Measurements from ENCODE around the gene SORCS1. TPM values are rescaled to one million over a fixed set of nuclear protein-coding genes. Genes with fewer than 3 reads are reported as not detected.

The SORCS1 gene
- total and polyA plus RNA-seq, 2 experiments from 2014 or later, result 2.9 to 8.9 TPM

DNA sequence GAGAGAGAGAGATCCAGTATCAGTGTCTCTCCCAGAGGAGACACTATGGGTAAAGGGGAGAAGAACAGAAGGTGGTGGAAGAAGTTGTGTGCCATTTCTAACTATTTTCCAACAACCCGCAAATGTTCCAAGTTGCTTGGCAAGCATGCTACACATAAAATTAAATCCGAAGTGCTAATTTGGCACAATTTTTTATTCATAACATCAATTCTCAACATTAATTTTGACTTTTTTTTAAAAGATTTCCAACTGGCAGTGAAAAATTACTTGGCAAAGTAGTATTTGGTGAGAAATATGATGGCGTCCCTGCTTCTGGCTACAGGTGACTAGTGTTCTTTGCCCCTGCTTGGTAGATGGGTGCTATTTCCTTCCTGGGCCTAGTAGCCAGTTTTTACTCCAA lies 622.0 kb downstream of the SORCS1 start:
- no peaks in the 10 kb centered on the region for H3K4me1 ChIP-seq (ENCODE audit: insufficient read depth)
- H4K20me1 ChIP-seq (replicated peaks; ENCODE audit: insufficient read depth), result peaks cover 3% of the 10 kb centered on the region; the same call in 1 of the 2 replicates
- Mint-ChIP-seq H3K4me3 (no peak overlapping the region), H3K27me3 (ENCODE audit: insufficient read depth, low read depth, poor library complexity) (peaks cover 28% of the 10 kb centered on the region), H3K9me3 (no peaks in the 10 kb centered on the region), H3K36me3 (ENCODE audit: low read depth) (no peaks in the 10 kb centered on the region), H3K27ac (no peak overlapping the region), H3K4me1 (peaks cover 5% of the 10 kb centered on the region)
- no peak overlapping the region for H3K27ac ChIP-seq (ENCODE audit: low read depth)
- no peaks in the 10 kb centered on the region for H3F3A ChIP-seq (replicated peaks; ENCODE audit: low read depth)
- H3K36me3 ChIP-seq (ENCODE audit: insufficient read depth), result no peaks in the 10 kb centered on the region
- H3K27me3 ChIP-seq (ENCODE audit: insufficient read depth), result peaks cover 35% of the 10 kb centered on the region
- no peak overlapping the region for H3K4me2 ChIP-seq
- ATAC-seq (no peak), DNase-seq (ENCODE audit: low spot score) (no peak)
- no peaks in the 10 kb centered on the region for H3K79me2 ChIP-seq (replicated peaks; ENCODE audit: insufficient read depth)
- no peaks in the 10 kb centered on the region for H3K9me2 ChIP-seq (ENCODE audit: insufficient read depth)
- TF ChIP-seq NANOG (IDR thresholded peaks at IDR 0.05; ENCODE audit: borderline replicate concordance) (no peak), ZNF462 (CRISPR knock-in tag; IDR thresholded peaks at IDR 0.05) (no peak), CREB1 (CRISPR knock-in tag; IDR thresholded peaks at IDR 0.05; ENCODE audit: low read depth) (no peak), ETS1 (IDR thresholded peaks at IDR 0.05) (no peak), POLR2AphosphoS5 (IDR thresholded peaks at IDR 0.05; ENCODE audit: low read depth) (no peak), REST (IDR thresholded peaks at IDR 0.05; ENCODE audit: unreplicated experiment) (no peak), STAT1 (IDR thresholded peaks at IDR 0.05; ENCODE audit: unreplicated experiment) (no peak), EZH2phosphoT487 (IDR thresholded peaks at IDR 0.05; ENCODE audit: unreplicated experiment) (no peak), EZH2 (IDR thresholded peaks at IDR 0.05; ENCODE audit: low read depth, unreplicated experiment) (no peak), CTCF (conservative IDR thresholded peaks at IDR 0.05; ENCODE audit: low read depth in 2 of 2) (no peak), ZNF331 (CRISPR knock-in tag; IDR thresholded peaks at IDR 0.05; ENCODE audit: low read depth) (no peak), ZNF114 (CRISPR knock-in tag; IDR thresholded peaks at IDR 0.05) (no peak), JUNB (IDR thresholded peaks at IDR 0.05; ENCODE audit: unreplicated experiment) (no peak)
- H3K4me3 ChIP-seq, result no peak overlapping the region
- H2AFZ ChIP-seq, result no peak overlapping the region

All from GM23338 (cell line).